HK-2 (cell line): ENCODE results near the gene UST.
"Not testable (repeated sequence)": the region's sequence is repeated elsewhere in the genome, so short reads cannot be mapped to it uniquely, and the experiment has no call there.

ENCODE experiments used
- DNase-seq: peaks from one replicate; pipeline ENCODE4 v3.0.0-alpha.2; 2018; ENCODE audit not compliant: unreplicated experiment

The UST gene

GRCh38 chr6:148868314-148868713, 121.5 kb downstream of the UST start:
- no peak for DNase-seq

GRCh38 chr6:148868901-148869300, 122.1 kb downstream of the UST start:
- DNase-seq: no peak

- DNase-seq: no peak
Measured at GRCh38 chr6:148869585-148869984, 122.8 kb downstream of the UST start.

- no peak for DNase-seq
Measured at GRCh38 chr6:148873154-148873553, 126.3 kb downstream of the UST start.

- DNase-seq: no peak
Measured at GRCh38 chr6:148873868-148874267, 127.0 kb downstream of the UST start.

GRCh38 chr6:148874698-148875293, 128.0 kb downstream of the UST start:
- no peak for DNase-seq

- no peak for DNase-seq
Measured at GRCh38 chr6:148878683-148879082, 131.9 kb downstream of the UST start.

- DNase-seq: not testable (repeated sequence)
Measured at GRCh38 chr6:148880742-148881141, 133.9 kb downstream of the UST start.

- DNase-seq: no peak
Measured at GRCh38 chr6:148881593-148882311, 134.9 kb downstream of the UST start.

GRCh38 chr6:148883270-148883669, 136.4 kb downstream of the UST start:
- DNase-seq: no peak

- DNase-seq: no peak
Measured at GRCh38 chr6:148884461-148884860, 137.6 kb downstream of the UST start.

- no peak for DNase-seq
Measured at GRCh38 chr6:148885136-148885865, 138.5 kb downstream of the UST start.

- no peak for DNase-seq
Measured at GRCh38 chr6:148885925-148886845, 139.4 kb downstream of the UST start.

- no peak for DNase-seq
Measured at GRCh38 chr6:148887181-148887580, 140.4 kb downstream of the UST start.

- DNase-seq: no peak
Measured at GRCh38 chr6:148888856-148889255, 142.0 kb downstream of the UST start.

GRCh38 chr6:148890096-148890495, 143.3 kb downstream of the UST start:
- DNase-seq: no peak

GRCh38 chr6:148890652-148891404, 144.0 kb downstream of the UST start:
- DNase-seq: no peak

GRCh38 chr6:148891405-148891783, 144.6 kb downstream of the UST start:
- DNase-seq: no peak

- DNase-seq: no peak
Measured at GRCh38 chr6:148892247-148892646, 145.4 kb downstream of the UST start.

GRCh38 chr6:148893073-148893472, 146.2 kb downstream of the UST start:
- no peak for DNase-seq

- DNase-seq: no peak
Measured at GRCh38 chr6:148893481-148893880, 146.7 kb downstream of the UST start.
